ENCODE results near the gene FILIP1L.

- TF ChIP-seq EZH2phosphoT487 (IDR thresholded peaks at IDR 0.05; ENCODE audit: borderline replicate concordance, low read depth, low read length) (no peak), CTCF (conservative IDR thresholded peaks at IDR 0.05; ENCODE audit: low read length) (no peak)
These were observed 71.0 kb downstream of the FILIP1L start for GRCh38 chr3:100043271-100043670.
